HCT116 (cell line): ENCODE results near the gene EPHX1. TPM values are rescaled to one million over a fixed set of nuclear protein-coding genes. Genes with fewer than 3 reads are reported as not detected.

Source experiments
- ATAC-seq: fragments of 200-7000 bp; cut with Tn5 transposase; 2 replicates; pipeline ENCODE4 v1.9.1; 2020; ENCODE audit warnings: mild to moderate bottlenecking, moderate library complexity
- BruUV-seq: library from RNA; stranded (reverse); fragments of 400-500 nt; replicated peaks from 2 replicates; lab custom pipeline; 2021; lab: Mats Ljungman, UMichigan
- CTCF ChIA-PET: fragments of 300-600 bp; sonication (Branson Sonifier 250); formaldehyde crosslinking; loops from one replicate; lab custom pipeline; 2021; ENCODE audit warnings: antibody characterized with exemption; lab: Charles Lee
- POLR2A ChIA-PET: fragments of 300-600, 350-600 bp; sonication (Branson Sonifier 250); formaldehyde crosslinking; loops from one replicate; lab custom pipeline; 2021; ENCODE audit warnings: antibody characterized with exemption; lab: Charles Lee
- RAD21 ChIA-PET, 2 experiments: fragments of 300-600 bp; sonication (Branson Sonifier 250); formaldehyde crosslinking; loops; one replicate each; lab custom pipeline; 2023; ENCODE audit warnings: low total read pairs in 2 of 2; ENCODE audit not compliant: uncharacterized antibody in 2 of 2, unreplicated experiment in 2 of 2, low non-redundant PET in 1 of 2; lab: Charles Lee
- DNase-seq: peaks from one replicate; pipeline ENCODE4 v3.0.0-alpha.2; 2010; ENCODE audit warnings: low read depth, low spot score
- H2AFZ ChIP-seq: fragments of 200-600 bp; shearing (Covaris generic), sonication (generic); 2 replicates; pipeline ENCODE4 v1.6.1; 2017; ENCODE audit warnings: low read depth, mixed run types, mixed read lengths, antibody characterized with exemption, low read length; ENCODE audit not compliant: poor library complexity, severe bottlenecking
- H3K27ac ChIP-seq: 2 replicates; pipeline ENCODE4 v1.5.1; 2012; ENCODE audit warnings: low read depth, low read length
- H3K27me3 ChIP-seq: fragments of 200-600 bp; sonication (generic); 2 replicates; pipeline ENCODE4 v1.6.1; 2016; ENCODE audit warnings: mixed run types, low read length, mixed read lengths; ENCODE audit not compliant: insufficient read depth
- H3K36me3 ChIP-seq, 2 experiments: fragments of 200-500 bp in 1 of 2; fragments of 200-600 bp in 1 of 2; sonication (Bioruptor generic) in 1 of 2; sonication (generic) in 1 of 2; 2 replicates each; pipeline versions ENCODE4 v1.5.1 to v1.6.1; 2014 to 2016; ENCODE audit warnings: low read length in 2 of 2, inconsistent platforms in 1 of 2, mixed read lengths in 1 of 2, mixed run types in 1 of 2; ENCODE audit not compliant: insufficient read depth in 2 of 2, control insufficient read depth in 1 of 2
- H3K4me1 ChIP-seq, 2 experiments: fragments of 200-600 bp in 1 of 2; sonication (generic) in 1 of 2; 2 replicates each; pipeline versions ENCODE4 v1.5.1 to v1.6.1; 2012 to 2017; ENCODE audit warnings: low read length in 2 of 2, inconsistent platforms in 1 of 2, mild to moderate bottlenecking in 1 of 2, mixed read lengths in 1 of 2, mixed run types in 1 of 2, moderate library complexity in 1 of 2; ENCODE audit not compliant: insufficient read depth in 2 of 2, control insufficient read depth in 1 of 2
- H3K4me2 ChIP-seq: fragments of 200-600 bp; sonication (generic); 2 replicates; pipeline ENCODE4 v1.6.1; 2017; ENCODE audit warnings: mixed run types, low read length, mixed read lengths
- H3K4me3 ChIP-seq, 2 experiments: fragments of 200-600 bp in 1 of 2; sonication (generic) in 1 of 2; replicated peaks in 1 of 2; 2 replicates each; pipeline ENCODE4 v1.5.1; 2011 to 2016; ENCODE audit warnings: low read length in 2 of 2, control low read depth in 1 of 2, low read depth in 1 of 2, mild to moderate bottlenecking in 1 of 2, mixed read lengths in 1 of 2, mixed run types in 1 of 2
- H3K79me2 ChIP-seq: fragments of 200-600 bp; sonication (generic); 2 replicates; pipeline ENCODE4 v1.6.1; 2017; ENCODE audit warnings: mild to moderate bottlenecking, mixed run types, low read length, moderate library complexity, mixed read lengths; ENCODE audit not compliant: insufficient read depth
- H3K9ac ChIP-seq: fragments of 200-600 bp; sonication (generic); 2 replicates; pipeline ENCODE4 v1.6.1; 2016; ENCODE audit warnings: low read length, mixed read lengths
- H3K9me2 ChIP-seq: fragments of 200-600 bp; sonication (generic), shearing (Covaris generic); 2 replicates; pipeline ENCODE4 v1.6.1; 2017; ENCODE audit warnings: mixed run types, mild to moderate bottlenecking, moderate library complexity; ENCODE audit not compliant: insufficient read depth
- H3K9me3 ChIP-seq, 2 experiments: fragments of 200-500 bp in 1 of 2; fragments of 200-600 bp in 1 of 2; sonication (Bioruptor generic) in 1 of 2; sonication (generic) in 1 of 2; 2 replicates each; pipeline ENCODE4 v1.6.1; 2014 to 2017; ENCODE audit warnings: low read length in 2 of 2, mixed read lengths in 2 of 2, inconsistent platforms in 1 of 2, low read depth in 1 of 2, mild to moderate bottlenecking in 1 of 2, mixed run types in 1 of 2, moderate library complexity in 1 of 2; ENCODE audit not compliant: control insufficient read depth in 1 of 2, insufficient read depth in 1 of 2
- H4K20me1 ChIP-seq: fragments of 200-600 bp; sonication (generic), shearing (Covaris generic); 2 replicates; pipeline ENCODE4 v1.6.1; 2017; ENCODE audit warnings: mixed run types, mild to moderate bottlenecking, moderate library complexity; ENCODE audit not compliant: insufficient read depth
- CTCF ChIP-seq, 3 experiments: fragments of 200-600 bp in 1 of 3; sonication (generic) in 1 of 3; IDR thresholded peaks in 2 of 3; conservative IDR thresholded peaks in 1 of 3; 2 replicates each; pipeline ENCODE4 v1.5.1; 2012 to 2017; ENCODE audit warnings: low read depth in 2 of 3, low read length in 2 of 3, antibody characterized with exemption in 1 of 3, borderline replicate concordance in 1 of 3, control low read depth in 1 of 3, mild to moderate bottlenecking in 1 of 3, mixed read lengths in 1 of 3, mixed run types in 1 of 3, moderate library complexity in 1 of 3; ENCODE audit not compliant: insufficient read depth in 1 of 3
- ELF1 ChIP-seq: IDR thresholded peaks from 2 replicates; pipeline ENCODE4 v1.6.1; 2012; ENCODE audit warnings: low read depth, borderline replicate concordance
- EZH2phosphoT487 ChIP-seq: fragments of 200-600 bp; IDR thresholded peaks from 2 replicates; pipeline ENCODE4 v1.6.1; 2018; ENCODE audit warnings: antibody characterized with exemption, borderline replicate concordance
- RAD21 ChIP-seq: IDR thresholded peaks from 2 replicates; pipeline ENCODE4 v1.6.1; 2012; ENCODE audit warnings: low read depth, mild to moderate bottlenecking
- SIN3A ChIP-seq: IDR thresholded peaks from 2 replicates; pipeline ENCODE4 v1.6.1; 2012; ENCODE audit warnings: low read depth
- TCF7L2 ChIP-seq: IDR thresholded peaks from 2 replicates; pipeline ENCODE4 v1.7.0; 2011; ENCODE audit warnings: borderline replicate concordance, inconsistent platforms; ENCODE audit not compliant: insufficient read depth, insufficient read length; ENCODE audit errors: extremely low read depth
- ZBTB33 ChIP-seq: IDR thresholded peaks from 2 replicates; pipeline ENCODE4 v1.6.1; 2011; ENCODE audit warnings: mild to moderate bottlenecking, low read length, moderate library complexity; ENCODE audit not compliant: insufficient replicate concordance; ENCODE audit errors: extremely low read depth
- ZFX ChIP-seq: fragments of 450-650 bp; IDR thresholded peaks from 2 replicates; pipeline ENCODE4 v1.6.1; 2017
- intact Hi-C: fragments of 100-400 bp; cut with micrococcal nuclease; formaldehyde crosslinking; loops from 2 replicates; pipeline ENCODE4 v1.10.0; 2022
- total RNA-seq: library from RNA; stranded (reverse); gene quantifications from one replicate; pipeline ENCODE4 v1.2.1, GENCODE V29; 2021; ENCODE audit not compliant: unreplicated experiment

The EPHX1 gene
- total RNA-seq, 1 experiment from 2014 or later: 44.6 TPM

DNA sequence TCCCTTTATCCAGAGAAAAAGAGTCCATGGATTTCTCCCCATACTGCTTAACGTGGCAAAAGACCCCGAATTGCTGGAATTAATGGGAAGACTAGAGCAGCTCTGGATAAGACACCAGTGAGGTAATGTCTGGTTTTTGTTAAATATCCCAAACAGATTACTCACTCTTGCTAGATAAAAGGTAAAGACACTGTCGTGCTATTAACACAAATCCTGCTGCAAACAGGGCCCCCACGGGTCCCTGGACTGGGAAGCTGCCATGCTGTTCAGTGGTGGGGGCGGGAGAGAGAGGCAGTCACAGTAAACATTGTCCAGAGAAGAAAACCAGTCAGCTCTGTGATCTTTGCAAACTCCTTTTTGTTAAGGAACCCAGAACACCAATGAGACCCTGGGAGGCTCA lies 47.5 kb upstream of the EPHX1 start (continued):
- TF ChIP-seq ZBTB33 (no peak), CTCF (IDR thresholded peaks at IDR 0.05 in 2 of 3, conservative IDR thresholded peaks at IDR 0.05 in 1 of 3; ENCODE audit: borderline replicate concordance in 1 of 3, insufficient read depth in 1 of 3, low read depth in 2 of 3, low read length in 2 of 3) (no peak), SIN3A (no peak), RAD21 (no peak), EZH2phosphoT487 (no peak), ZFX (no peak)

GRCh38 chr1:225763716-225764548 lies 46.0 kb upstream of the EPHX1 start:
- peaks cover 12 to 16% of the 10 kb centered on the region in 2 experiments; a peak in 2 of 4 replicates for H3K4me1 ChIP-seq
- intact Hi-C loops: no loop called here
- no TSS peak for BruUV-seq
- POLR2A ChIA-PET: interaction anchor here (0.6 to 1.0 kb wide), 2 partner anchors 8 to 111 kb away, joined by 3 read pairs; partner anchors contain the start of gene ENAH
- no peaks in the 10 kb centered on the region for H4K20me1 ChIP-seq
- H3K36me3 ChIP-seq: no peaks in the 10 kb centered on the region
- ATAC-seq (no peak), DNase-seq (no peak)
- no peak overlapping the region for H2AFZ ChIP-seq
- H3K9me2 ChIP-seq: no peaks in the 10 kb centered on the region
- no peak overlapping the region for H3K4me3 ChIP-seq
- no peaks in the 10 kb centered on the region for H3K27me3 ChIP-seq
- H3K27ac ChIP-seq: no peak overlapping the region
- H3K9ac ChIP-seq: no peak overlapping the region
- H3K9me3 ChIP-seq: no peaks in the 10 kb centered on the region
- CTCF ChIA-PET: interaction anchor here (1.4 kb wide), 1 partner anchor 289 kb away, joined by 4 read pairs; no protein-coding TSS in a partner anchor
- H3K4me2 ChIP-seq: no peak overlapping the region
- H3K79me2 ChIP-seq: no peaks in the 10 kb centered on the region
- RAD21 ChIA-PET: no interaction called here
- TF ChIP-seq TCF7L2: peak; percentile 57
- TF ChIP-seq ELF1: no peak
